Measurements from ENCODE around the gene GTF2H4. TPM values are rescaled to one million over a fixed set of nuclear protein-coding genes. Genes with fewer than 3 reads are reported as not detected.
"Not testable (repeated sequence)": the region's sequence is repeated elsewhere in the genome, so short reads cannot be mapped to it uniquely, and the experiment has no call there.

Gene GTF2H4
- 10 to 100 TPM; 29.4 to 49.5 TPM for total RNA-seq

DNA sequence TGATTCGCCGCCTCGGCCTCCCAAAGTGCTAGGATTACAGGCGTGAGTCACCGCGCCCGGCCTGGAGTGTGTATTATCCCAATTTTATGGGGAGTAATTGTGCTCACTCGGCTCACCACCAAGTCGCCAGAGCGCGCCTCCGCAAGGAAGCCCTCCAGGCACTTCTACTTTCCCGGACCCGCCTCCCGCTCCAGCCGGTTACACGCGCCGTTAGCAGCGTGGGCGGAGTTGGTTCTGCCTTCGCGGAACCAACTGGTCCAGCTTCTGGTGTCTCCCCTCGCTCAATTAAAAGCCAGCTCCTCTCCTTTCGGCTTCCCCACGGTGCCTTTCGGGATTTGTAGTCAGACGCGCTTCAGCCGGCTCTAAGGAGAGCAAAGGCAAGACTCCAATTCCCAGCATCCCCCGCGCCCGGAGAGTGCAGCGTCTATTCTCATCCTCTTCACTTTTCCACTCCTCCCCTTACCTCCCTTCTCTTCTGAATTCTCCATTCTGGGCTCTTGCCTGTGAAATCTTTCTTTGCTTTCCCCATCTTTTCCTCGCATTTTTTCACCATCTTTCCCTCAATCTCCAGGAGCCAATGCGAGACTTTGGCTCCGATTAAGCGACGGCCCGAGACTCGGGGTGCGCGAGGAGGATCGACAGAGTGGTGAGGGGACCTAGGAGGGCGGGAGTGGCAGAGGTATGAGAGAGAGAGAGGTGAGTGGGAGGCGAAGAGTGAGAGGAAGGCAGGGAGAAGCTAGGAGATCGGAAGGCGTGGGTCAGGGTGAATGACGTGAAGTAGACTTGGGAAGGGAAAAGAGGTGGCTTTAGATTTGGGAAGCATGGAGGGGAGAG is at the start of gene GTF2H4:
Gene GTF2H4, plus strand, starts transcription at position 450 of the 834 bp plus-strand sequence.
- H3K4me1 Mint-ChIP-seq (ENCODE audit: low read depth in 2 of 2), result peaks cover 18 to 22% of the 10 kb centered on the region in 2 donors

DNA sequence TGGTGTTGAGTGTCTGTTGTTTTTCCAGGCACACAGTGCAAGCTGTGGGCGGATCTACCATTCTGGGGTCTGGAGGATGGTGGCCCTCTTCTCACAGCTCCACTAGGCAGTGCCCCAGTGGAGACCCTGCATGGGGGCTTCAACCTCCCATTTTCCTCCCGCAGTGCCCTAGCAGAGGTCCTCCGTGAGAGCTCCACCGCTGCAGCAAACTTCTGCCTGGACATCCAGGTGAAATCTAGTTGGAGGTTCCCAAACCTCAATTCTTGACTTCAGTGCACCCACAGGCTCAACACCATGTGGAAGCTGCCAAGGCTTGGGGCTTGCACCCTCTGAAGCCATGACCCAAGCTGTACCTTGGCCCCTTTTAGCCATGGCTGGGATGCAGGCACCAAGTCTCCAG is 48.3 kb upstream of the GTF2H4 start:
- H3K4me1 Mint-ChIP-seq (ENCODE audit: low read depth in 2 of 2), result peaks cover 0 to 13% of the 10 kb centered on the region in 2 donors

More for the DNA sequence above, at the start of gene GTF2H4:
- no peaks in the 10 kb centered on the region for H3K9me3 Mint-ChIP-seq
- H3K27me3 Mint-ChIP-seq, result no peaks in the 10 kb centered on the region
- H3K36me3 Mint-ChIP-seq, result peaks cover 12% of the 10 kb centered on the region
- peak; percentile 98 to 99 for ATAC-seq
- H3K27ac Mint-ChIP-seq, result peak within 1 kb of the TSS; percentile 59 to 90
- peak within 1 kb of the TSS; percentile 100 for H3K4me3 Mint-ChIP-seq
- DNase-seq (ENCODE audit: low spot score), result peak; percentile 96

DNA sequence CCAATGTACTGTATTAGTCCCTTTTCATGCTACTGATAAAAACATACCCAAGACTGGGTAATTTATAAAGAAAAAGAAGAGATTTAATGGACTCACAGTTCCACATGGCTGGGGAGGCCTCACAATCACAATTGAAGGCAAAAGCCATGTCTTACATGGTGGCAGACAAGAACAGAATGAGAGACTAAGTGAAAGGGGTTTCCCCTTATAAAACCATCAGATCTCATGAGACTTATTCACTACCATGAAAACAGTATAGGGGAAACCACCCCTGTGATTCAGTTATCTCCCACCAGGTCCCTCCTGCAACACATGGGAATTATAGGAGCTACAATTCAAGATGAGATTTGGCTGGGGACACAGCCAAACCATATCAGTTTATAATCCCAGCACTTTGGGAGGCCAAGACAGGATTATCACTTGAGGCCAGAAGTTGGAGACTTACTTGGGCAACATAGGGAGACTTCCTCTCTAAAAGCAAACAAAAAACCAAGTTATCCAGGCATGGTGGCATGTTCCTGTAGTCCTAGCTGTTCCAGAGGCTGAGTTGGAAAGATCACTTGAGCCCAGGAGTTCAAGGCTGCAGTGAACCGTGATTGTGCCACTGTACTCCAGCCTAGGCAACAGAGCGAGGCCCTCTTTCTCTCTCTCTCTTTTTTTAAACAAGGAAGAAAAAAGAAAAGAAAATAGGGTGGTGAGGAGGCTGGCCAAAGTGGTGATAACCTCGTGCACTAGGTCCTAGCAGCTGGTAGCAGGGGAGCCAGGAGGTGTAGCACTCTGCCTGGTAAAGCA is 46.6 kb upstream of the GTF2H4 start:
- DNase-seq (ENCODE audit: low spot score) (no peak), ATAC-seq (no peak)
- Mint-ChIP-seq H3K9me3 (peaks cover 7% of the 10 kb centered on the region), H3K36me3 (peaks cover 6% of the 10 kb centered on the region), H3K27me3 (peaks cover 0 to 10% of the 10 kb centered on the region in 2 donors), H3K4me3 (no peak overlapping the region), H3K4me1 (ENCODE audit: low read depth in 2 of 2) (peaks cover 0 to 13% of the 10 kb centered on the region in 2 donors), H3K27ac (peak overlapping the region in 1 of 2 donors; percentile 65)

More for the DNA sequence above, 48.3 kb upstream of the GTF2H4 start:
- ATAC-seq; H3K9me3 Mint-ChIP-seq; H3K4me3 Mint-ChIP-seq; H3K36me3 Mint-ChIP-seq; DNase-seq (ENCODE audit: low spot score); H3K27ac Mint-ChIP-seq: not testable (repeated sequence)
- H3K27me3 Mint-ChIP-seq, result peaks cover 7 to 18% of the 10 kb centered on the region in 2 donors

DNA sequence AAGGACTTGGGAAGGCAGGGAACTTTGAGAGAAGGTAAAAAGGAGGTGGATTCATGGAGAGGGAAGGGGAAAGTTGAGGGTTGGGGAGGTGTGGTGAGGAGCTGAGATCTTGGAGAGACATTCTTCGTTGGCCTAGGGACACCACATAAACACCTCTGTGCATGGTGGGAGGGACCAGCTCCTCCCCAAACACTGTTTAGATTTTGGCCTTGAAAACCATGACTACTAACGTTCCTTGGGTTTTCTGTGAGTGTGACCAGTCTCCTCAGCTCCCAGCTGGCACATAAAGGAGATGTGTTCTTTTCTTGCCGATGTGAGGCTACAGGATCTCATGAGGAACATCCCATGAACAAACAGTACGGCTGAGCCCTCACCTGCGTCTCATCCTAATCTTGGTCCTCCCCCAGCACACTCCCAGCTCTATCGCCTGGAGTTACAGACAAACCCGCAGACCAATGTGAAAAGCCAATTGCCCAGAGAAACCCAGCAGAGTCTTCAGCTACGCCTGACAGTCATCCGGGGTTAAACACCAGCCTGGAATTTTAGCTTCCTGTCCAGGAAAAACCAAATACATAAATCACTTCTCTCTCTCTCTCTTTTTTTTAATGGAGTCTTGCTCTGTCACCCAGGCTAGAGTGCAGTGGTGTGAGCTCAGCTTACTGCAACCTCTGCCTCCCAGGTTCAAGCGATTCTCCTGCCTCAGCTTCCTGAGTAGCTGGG is 45.7 kb upstream of the GTF2H4 start:
- H3K9me3 Mint-ChIP-seq, result peaks cover 7% of the 10 kb centered on the region
- H3K27me3 Mint-ChIP-seq, result peaks cover 0 to 6% of the 10 kb centered on the region in 2 donors
- H3K4me1 Mint-ChIP-seq (ENCODE audit: low read depth in 2 of 2), result peaks cover 0 to 13% of the 10 kb centered on the region in 2 donors
- H3K27ac Mint-ChIP-seq, result peak overlapping the region in 1 of 2 donors; percentile 65
- ATAC-seq, result no peak
- H3K36me3 Mint-ChIP-seq, result peaks cover 6% of the 10 kb centered on the region
- no peak for DNase-seq (ENCODE audit: low spot score)
- no peak overlapping the region for H3K4me3 Mint-ChIP-seq

DNA sequence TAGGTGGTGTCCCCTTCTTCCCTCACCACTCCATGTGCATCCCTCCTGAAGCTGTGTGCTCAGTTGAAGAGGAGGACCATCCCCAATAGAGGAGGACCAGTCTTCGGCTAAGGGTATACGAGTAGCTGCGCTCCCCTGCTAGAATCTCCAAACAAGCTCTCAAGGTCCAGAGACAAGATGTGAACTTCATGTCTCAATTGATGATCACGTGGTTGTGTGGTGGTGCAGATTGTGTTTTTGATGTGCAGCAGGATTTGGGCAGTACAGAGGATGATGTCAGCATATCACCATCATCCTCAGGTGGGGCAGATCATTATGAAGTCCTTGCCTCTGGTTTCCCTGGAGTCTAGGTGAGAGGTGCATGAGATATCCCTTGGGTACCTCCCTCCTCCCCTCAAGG is 43.7 kb upstream of the GTF2H4 start:
- Mint-ChIP-seq H3K27me3 (peaks cover 0 to 3% of the 10 kb centered on the region in 2 donors), H3K36me3 (peaks cover 13% of the 10 kb centered on the region), H3K27ac (no peak overlapping the region), H3K4me1 (ENCODE audit: low read depth in 2 of 2) (peaks cover 0 to 13% of the 10 kb centered on the region in 2 donors), H3K9me3 (peaks cover 6% of the 10 kb centered on the region), H3K4me3 (no peak overlapping the region)
- no peak for DNase-seq (ENCODE audit: low spot score)
- ATAC-seq, result no peak

DNA sequence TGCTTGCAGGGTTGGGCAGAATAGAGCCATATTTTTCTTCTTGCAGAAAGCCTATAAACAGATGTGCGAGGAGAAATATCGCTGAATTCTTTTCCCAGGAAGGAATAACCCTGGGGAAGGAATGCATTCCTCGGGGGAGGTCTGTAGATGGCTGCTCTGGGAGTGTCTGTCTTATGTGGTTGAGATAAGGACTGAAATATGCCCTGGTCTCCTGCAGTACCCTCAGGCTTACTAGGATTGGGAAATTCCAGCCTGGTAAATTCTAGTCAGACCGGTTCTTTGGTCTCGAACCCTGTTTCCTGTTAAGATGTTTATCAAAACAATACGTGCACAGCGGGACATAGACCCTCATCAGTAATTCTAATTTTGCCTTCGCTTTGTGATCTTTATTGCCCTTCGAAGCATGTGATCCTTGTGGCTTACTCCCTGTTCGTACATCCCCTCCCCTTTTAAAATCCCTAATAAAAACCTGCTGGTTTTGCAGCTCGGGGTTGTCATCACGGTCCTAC is 38.7 kb upstream of the GTF2H4 start:
- H3K27me3 Mint-ChIP-seq; DNase-seq (ENCODE audit: low spot score); ATAC-seq; H3K4me3 Mint-ChIP-seq; H3K27ac Mint-ChIP-seq: not testable (repeated sequence)
- H3K4me1 Mint-ChIP-seq (ENCODE audit: low read depth in 2 of 2), result peaks cover 10 to 12% of the 10 kb centered on the region in 2 donors
- peaks cover 25% of the 10 kb centered on the region for H3K36me3 Mint-ChIP-seq
- peaks cover 16% of the 10 kb centered on the region for H3K9me3 Mint-ChIP-seq

DNA sequence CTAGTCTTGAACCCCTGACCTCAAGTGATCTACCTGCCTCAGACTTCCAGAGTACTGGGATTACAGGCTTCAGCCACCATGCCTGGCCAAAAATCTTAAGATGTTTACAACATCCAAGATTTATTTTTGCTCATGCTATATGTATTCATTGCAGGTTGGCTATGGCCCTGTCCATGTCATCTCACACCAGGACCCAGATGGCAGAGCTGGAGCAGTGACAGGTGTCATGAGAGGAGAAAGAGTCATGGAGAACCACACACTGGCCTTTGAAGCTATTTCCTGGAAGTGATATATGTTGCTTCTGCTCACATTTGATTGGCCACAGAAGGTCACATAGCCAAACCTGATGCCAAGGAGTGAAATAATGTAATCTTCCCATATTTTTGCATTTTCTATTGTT is 37.5 kb upstream of the GTF2H4 start:
- Mint-ChIP-seq H3K4me3 (no peak overlapping the region), H3K4me1 (ENCODE audit: low read depth in 2 of 2) (peaks cover 10 to 12% of the 10 kb centered on the region in 2 donors), H3K9me3 (peaks cover 16% of the 10 kb centered on the region), H3K27me3 (no peaks in the 10 kb centered on the region), H3K27ac (peak overlapping the region in 1 of 2 donors; percentile 36), H3K36me3 (peaks cover 25% of the 10 kb centered on the region)
- ATAC-seq, result no peak
- no peak for DNase-seq (ENCODE audit: low spot score)

DNA sequence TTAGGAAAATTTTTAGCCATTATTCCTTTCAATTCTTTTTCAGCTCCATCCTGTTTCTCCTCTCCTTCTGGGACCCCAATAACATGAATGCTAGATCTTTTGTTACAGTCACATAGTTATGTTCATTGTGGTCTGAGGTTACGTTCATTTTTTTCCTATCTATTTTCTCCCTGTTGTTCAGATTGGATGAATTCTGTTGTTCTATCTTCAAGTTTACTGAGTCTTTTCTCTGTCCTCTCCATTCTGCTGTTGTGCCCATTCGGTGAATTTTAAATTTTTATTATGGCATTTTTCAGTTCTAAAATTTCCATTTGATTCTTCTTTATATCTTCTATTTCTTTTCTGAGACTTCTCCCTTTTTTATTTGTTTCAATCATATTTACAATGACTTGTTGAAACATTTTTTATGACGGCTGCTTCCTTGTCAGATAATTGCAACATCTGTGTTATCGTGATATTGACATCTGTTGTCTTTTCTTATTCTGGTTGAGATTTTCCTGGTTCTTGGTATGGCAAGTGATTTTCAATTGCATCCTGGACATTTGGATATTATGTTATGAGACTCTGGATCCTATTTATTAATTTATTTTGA is 36.3 kb upstream of the GTF2H4 start:
- DNase-seq (ENCODE audit: low spot score), result no peak
- H3K27ac Mint-ChIP-seq, result peak overlapping the region in 1 of 2 donors; percentile 18
- H3K4me1 Mint-ChIP-seq (ENCODE audit: low read depth in 2 of 2), result peaks cover 10 to 15% of the 10 kb centered on the region in 2 donors
- H3K4me3 Mint-ChIP-seq, result no peak overlapping the region
- no peaks in the 10 kb centered on the region for H3K27me3 Mint-ChIP-seq
- ATAC-seq, result no peak
- peaks cover 16% of the 10 kb centered on the region for H3K9me3 Mint-ChIP-seq
- H3K36me3 Mint-ChIP-seq, result peaks cover 25% of the 10 kb centered on the region

DNA sequence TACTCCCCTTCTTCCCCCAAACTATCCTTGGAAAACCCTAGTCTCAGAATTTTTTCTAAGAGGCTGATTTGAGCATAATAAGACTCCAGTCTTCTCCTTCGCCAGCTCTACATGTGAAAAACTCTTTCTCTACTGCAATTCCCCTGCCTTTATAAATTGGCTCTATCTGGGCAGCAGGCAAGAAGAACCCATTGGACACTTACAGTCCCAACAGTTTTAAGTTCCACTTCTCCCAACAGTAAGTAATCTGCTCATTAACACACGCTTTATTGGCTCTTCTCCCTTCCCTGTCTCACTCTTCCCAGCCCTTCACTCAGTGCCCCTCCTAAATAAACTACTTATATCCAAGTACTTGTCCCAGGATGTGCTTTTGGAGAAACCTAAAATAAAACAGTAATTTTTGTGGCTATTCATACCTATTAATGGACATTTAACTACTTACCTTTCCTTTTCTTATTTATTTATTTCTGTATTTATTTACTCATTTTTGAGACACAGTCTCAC is 34.8 kb upstream of the GTF2H4 start:
- DNase-seq (ENCODE audit: low spot score) (no peak), ATAC-seq (no peak)
- Mint-ChIP-seq H3K27me3 (no peaks in the 10 kb centered on the region), H3K36me3 (peaks cover 25% of the 10 kb centered on the region), H3K4me3 (no peak overlapping the region), H3K27ac (no peak overlapping the region), H3K4me1 (ENCODE audit: low read depth in 2 of 2) (peaks cover 19 to 24% of the 10 kb centered on the region in 2 donors), H3K9me3 (peaks cover 16% of the 10 kb centered on the region)

DNA sequence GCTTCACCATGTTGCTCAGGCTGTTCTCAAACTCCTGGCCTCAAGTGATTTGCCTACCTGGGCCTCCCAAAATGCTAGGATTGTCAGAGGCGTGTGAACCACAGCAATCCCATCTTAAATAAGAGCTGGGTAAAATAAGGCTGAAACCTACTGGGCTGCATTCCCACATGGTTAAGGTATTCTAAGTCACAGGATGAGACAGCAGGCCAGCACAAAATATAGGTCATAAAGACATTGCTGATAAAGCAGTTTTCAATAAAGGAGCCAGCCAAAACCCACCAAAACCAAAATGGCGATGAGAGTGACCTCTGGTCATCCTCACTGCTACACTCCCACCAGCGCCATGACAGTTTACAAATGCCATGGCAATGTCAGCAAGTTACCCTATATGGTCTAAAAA is 34.2 kb upstream of the GTF2H4 start:
- not testable (repeated sequence) for ATAC-seq

DNA sequence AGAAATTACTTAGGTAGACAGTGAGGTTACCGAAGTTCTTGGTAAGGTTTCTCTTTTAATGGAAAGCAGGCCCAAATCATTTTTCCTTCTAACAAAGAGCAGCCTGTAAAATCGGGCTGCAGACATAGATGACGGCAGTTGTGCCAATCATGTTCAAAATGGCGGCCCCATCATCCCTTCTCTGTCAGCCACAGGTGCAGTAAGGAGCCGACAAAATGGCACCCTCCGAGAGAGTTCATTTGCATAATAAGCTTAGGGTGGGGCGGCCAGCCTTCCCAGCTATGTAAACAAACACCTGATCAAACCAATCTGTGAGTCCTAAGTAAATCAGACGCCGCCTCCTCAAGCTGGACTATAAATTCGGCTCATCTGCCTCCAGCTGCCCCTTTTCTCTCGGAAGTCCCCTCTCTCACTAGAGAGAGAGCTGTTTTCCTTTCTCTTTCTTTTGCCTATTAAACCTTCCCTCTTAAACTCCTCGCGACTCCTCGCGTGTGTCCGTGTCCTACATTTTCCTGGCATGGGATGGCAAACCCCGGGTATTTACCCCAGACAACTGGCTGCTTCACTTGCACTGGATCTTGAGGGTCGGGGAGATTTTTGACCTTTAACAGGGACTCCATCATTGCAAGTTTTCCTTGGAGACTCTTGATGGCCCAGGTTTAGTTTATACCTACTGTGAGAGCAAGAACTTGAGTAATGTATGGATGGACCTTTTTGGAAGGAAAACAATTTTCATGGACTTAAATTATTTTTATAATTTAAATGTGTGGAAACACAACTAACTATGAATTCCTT is 32.6 kb upstream of the GTF2H4 start:
- H3K9me3 Mint-ChIP-seq, result peaks cover 10% of the 10 kb centered on the region
- ATAC-seq, result no peak
- peaks cover 19 to 26% of the 10 kb centered on the region in 2 donors for H3K4me1 Mint-ChIP-seq (ENCODE audit: low read depth in 2 of 2)
- H3K4me3 Mint-ChIP-seq, result no peak overlapping the region
- no peaks in the 10 kb centered on the region for H3K27me3 Mint-ChIP-seq
- H3K27ac Mint-ChIP-seq, result peak overlapping the region in 1 of 2 donors; percentile 48
- H3K36me3 Mint-ChIP-seq, result peaks cover 14% of the 10 kb centered on the region
- DNase-seq (ENCODE audit: low spot score), result no peak

More for the DNA sequence above, 34.2 kb upstream of the GTF2H4 start:
- Mint-ChIP-seq H3K9me3 (peaks cover 16% of the 10 kb centered on the region), H3K36me3 (peaks cover 24% of the 10 kb centered on the region), H3K4me1 (ENCODE audit: low read depth in 2 of 2) (peaks cover 19 to 26% of the 10 kb centered on the region in 2 donors)
- not testable (repeated sequence) for H3K4me3 Mint-ChIP-seq; H3K27me3 Mint-ChIP-seq; H3K27ac Mint-ChIP-seq; DNase-seq (ENCODE audit: low spot score)

DNA sequence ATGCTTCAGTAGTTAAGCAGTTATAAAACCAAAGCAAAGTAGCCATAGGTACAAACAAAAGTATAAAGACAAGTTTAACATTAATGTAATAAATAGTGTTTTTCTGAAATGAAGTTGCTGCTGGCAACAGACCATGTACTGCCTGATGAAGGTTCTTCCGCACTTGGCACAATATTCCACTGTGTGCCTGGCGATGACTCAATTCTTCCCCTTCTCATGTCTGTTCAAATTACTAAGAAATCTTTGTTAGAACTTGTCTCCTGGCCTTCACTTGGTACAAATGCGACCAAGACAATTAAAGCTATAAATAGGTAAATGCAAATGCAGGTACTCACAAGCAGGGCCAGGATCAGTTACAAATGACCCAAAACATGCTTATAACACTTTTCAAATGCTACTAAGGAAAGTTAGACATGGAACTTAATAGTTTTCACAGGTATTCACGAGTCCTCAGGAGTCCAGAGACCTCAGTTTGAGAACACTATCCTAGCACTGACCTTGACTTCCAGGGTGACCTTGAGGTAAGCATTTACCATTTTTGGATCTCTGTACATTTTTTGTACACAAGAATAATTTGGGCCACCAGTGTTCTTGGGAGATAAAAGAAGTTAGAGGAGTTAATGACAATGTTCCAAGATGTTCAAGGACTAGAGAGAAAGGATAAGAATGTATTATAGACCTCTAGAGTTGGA is 31.8 kb upstream of the GTF2H4 start:
- Mint-ChIP-seq H3K4me3 (no peak overlapping the region), H3K4me1 (ENCODE audit: low read depth in 2 of 2) (peaks cover 15 to 20% of the 10 kb centered on the region in 2 donors), H3K9me3 (peaks cover 6% of the 10 kb centered on the region), H3K27ac (peak overlapping the region in 1 of 2 donors; percentile 81), H3K36me3 (peaks cover 8% of the 10 kb centered on the region), H3K27me3 (no peaks in the 10 kb centered on the region)
- ATAC-seq (no peak), DNase-seq (ENCODE audit: low spot score) (no peak)

All from natural killer cell treated with Interleukin-12 subunit alpha and Interleukin-12 subunit beta and Interleukin-15 and Interleukin-18, amount 100 ng/mL, for 72 hours (primary cell).